Renal cortical epithelial cell (primary cell): Measurements from ENCODE around the gene RTN4R. TPM values are rescaled to one million over a fixed set of nuclear protein-coding genes. Genes with fewer than 3 reads are reported as not detected.

Experiments used
- DNase-seq: peaks from one replicate; pipeline ENCODE4 v3.0.0-alpha.2; 2011; ENCODE audit warnings: low read depth
- total RNA-seq: library from RNA; depleted of rRNA; stranded (reverse); fragments of >200 nt; gene quantifications from 2 replicates; pipeline ENCODE4 v1.2.3, GENCODE V29; 2014

The RTN4R gene
- total RNA-seq, 1 donor from 2014 or later, result 2.0 TPM

GRCh38 chr22:20242393-20243175 lies 25.5 kb downstream of the RTN4R start:
- DNase-seq, result no peak

DNA sequence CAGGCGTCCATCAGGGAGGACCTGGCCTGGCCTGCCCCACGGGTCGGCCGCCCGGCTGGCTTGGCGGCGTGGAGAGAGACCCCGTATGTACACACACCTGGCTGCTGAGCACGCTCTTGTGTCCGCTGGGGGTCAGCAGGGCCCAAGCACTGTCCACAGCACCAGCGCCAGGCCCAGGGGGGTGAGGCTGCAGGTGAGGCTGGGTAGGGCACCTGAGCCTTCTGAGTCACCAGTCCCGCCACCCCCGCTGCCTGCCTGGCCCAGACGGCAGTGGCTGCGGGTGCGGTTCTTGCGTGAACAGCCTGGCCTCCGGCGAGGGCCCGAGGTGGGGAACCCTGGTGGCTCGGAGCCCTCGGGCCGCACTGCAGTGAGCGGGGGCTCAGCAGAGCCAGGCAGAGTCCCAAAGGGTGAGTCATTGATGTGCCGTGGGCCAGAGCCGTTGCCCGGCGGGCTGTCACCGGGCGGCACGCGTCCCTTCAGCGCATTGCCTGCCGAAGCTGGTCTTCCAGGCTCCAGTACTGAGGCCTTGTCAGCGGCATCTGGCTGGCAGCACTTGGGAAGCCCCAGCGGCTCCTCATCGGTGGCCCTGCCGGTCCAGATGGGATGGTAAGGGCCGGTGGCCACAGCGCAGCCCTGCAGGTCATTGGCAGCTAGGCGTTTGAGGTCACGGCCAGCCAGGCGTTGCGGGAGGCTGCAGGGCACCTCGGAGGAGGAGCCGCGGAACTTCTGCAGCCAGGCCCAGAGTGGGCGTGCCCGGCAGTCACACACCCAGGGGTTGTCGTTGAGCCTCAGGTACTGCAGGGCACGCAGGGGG lies 26.3 kb downstream of the RTN4R start:
- no peak for DNase-seq

- no peak for DNase-seq
Measured at GRCh38 chr22:20240900-20241299, 27.2 kb downstream of the RTN4R start.

DNA sequence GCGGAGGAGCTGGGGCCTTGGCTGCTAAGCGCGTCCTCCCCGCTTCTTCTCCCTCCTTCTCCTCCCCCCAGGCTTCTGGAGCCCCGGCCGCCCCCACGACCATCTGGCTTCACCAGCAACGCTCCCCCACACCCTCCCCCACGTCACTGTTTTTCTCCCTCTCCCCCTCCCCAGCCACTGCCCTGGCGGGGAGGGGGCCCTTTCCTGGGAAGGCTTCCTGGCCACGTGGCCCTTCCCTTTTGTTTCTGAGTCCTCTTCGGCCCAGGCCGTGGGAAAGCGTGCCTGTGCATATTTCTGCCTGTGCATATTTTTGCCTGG lies 27.7 kb downstream of the RTN4R start:
- no peak for DNase-seq

DNA sequence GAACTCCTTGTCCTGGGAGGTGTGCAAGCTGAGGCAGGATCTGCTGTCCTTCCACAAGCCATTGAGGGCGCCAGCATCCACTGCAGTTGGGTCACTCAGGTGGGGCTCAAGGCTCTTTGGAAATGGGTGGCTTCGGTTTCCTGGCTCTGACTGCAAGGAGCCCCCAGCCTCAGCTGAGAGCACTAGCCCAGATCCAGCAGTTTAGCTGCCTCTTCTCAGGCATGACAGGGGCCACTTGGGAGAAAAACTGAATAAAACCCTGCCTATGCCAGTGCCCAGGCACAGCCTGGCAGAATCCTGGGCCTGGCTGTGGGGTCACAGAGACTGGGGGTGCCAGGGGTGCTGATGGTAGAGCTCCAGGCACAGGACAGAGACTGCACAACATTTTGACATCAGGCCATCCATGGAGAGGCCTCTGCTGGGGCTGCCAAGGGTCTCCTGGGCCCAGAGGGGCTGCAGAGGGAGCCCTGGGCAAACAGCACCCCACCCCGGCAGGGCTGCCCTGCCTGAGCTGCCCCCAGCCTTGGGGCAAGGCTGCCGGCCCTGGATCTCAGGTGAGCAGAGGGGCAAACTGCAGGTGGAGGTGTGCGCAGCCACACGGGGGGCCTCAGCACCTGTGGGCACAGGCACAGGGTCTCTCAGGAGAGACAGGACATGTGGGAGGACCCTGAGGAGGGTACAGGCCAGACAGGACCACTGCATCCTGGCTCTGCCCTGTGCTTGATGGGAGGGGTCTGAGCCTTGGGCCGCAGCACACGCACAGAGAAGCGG lies 28.3 kb downstream of the RTN4R start:
- DNase-seq, result no peak

DNA sequence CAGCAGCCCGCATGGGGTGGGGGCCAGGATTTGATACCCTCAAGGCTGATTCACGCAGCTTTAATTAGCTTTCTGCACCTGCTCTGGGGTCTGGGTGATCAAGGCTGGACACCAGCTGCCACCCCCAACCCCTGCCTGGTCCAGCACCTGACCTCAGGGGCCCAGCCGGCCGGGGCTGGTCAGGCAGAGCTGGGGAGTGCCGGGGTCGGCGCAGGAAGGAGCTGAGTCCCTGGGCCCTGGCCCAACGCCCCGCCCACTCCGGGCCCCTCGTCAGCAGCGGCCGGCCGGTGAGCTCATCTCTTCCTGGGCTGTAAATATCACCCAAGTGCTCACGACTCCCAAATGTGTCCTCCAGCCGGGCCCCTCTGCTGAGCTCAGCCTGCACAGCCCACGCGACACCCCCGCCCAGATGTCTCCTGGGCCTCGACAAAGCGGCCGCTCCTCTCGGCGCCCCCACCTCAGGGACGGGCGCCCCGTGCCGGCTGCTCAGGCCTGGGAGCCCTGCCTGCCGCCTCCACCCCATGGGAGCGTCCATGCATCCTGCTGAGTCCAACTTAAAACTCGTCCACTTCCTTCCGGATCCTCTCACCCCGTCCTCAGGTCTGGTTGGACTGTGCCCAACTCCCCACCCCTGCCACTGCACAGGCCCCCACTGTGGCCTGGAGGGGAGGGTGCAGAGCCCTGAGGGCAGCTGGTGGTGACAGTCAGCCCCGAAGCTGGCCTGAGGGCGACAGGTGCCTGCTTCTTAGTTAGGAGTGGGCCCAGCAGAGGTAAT lies 29.0 kb downstream of the RTN4R start:
- DNase-seq, result no peak

DNA sequence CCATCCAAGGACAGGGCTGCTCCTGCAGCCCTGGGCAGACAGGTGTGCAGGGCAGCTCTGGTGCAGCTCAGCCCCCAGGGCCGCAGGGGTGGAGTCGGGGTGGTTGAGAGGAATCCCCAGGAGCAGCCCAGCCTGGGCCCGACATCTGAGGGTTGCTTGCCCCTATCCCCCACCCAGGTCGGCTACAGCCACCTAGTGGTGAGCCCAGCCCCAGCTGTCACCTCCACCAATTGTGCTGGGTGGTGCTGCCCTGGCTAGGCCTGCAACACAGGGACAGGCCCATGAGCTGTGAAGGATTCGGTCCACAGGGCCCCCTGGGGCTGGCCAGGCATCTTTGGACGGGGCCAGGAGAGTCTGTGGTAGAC lies 29.6 kb downstream of the RTN4R start:
- no peak for DNase-seq

GRCh38 chr22:20237480-20238440 lies 30.4 kb downstream of the RTN4R start:
- no peak for DNase-seq

DNA sequence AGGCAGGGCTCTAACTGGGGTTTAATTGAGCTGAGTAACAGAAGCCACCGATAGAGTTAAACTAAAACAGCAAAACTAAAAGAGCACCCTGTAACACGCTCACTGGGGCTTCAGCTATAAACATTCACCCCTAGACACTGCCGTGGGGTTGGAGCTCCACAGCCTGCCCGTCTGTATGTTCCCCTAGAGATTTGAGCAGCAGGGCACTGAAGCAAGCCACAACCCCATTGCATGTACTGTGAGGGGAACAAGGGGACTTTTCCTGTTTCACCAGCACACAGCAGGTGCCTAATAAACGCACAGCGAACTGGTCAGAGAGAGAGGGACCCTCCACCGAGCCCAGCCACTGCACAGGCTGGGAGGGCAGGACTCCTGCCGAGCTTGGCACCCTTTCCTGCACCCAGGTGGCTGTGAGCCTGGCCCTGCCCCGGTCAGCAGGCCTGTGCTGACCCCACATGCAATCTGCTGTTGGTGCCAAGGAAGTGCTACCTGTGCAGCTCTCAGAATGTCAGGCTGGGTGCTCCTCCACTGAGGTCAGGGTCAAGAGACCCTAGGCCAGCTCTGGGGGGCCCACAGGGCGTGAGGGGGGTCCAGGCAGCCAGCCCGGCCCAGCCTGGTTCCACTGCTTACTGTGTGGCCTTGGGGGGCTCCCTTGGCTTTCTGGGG lies 31.9 kb downstream of the RTN4R start:
- no peak for DNase-seq

GRCh38 chr22:20235389-20235991 lies 32.6 kb downstream of the RTN4R start:
- no peak for DNase-seq

- no peak for DNase-seq
Measured at GRCh38 chr22:20234760-20235388, 33.2 kb downstream of the RTN4R start.

- no peak for DNase-seq
Measured at GRCh38 chr22:20234314-20234682, 33.8 kb downstream of the RTN4R start.

DNA sequence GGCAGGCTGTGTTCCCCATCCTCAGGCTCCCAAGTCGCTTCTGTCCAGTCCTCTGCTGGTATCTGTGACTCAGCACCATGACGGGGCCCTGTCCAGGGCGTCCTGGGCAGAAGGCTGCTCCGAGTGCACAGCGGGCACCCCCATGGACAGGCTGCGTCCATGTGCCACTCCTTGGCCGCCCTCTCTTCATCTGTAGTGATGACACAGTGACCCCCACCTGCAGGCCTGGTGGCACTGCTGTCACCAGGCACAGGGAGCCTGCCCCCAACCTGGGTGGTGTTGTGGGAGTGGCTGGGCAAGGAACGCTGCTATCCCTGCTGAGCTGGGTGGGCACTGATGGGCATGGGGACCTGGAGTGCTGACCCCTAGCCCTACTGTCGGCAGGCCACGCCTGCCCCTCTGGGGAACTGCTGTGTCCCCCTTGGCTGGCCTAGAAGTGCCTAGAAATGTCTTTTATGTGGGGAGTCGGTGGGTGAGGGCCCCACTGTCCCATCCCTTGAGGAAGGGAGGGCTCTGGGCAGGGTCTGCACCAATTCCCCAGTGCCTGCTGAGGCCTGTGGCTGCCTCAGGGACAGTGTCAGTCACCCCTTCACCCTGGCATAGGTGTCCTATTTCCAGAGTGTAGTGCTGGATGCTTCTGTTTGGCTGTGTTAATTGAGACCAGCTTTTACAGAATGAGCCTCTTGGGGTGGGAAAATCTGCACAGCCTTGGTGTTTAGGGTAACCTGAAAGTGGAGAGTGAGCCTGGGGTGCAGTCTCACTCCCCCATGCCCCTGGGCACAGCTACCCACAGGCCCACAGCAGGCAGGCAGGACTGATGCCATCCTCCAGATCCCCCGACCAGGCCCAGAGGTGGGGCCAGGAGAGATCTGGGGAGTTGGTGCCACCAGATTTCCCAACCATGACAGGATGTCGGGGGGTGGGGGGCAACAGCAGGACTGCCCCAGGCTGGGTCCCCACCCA lies 34.5 kb downstream of the RTN4R start:
- no peak for DNase-seq

DNA sequence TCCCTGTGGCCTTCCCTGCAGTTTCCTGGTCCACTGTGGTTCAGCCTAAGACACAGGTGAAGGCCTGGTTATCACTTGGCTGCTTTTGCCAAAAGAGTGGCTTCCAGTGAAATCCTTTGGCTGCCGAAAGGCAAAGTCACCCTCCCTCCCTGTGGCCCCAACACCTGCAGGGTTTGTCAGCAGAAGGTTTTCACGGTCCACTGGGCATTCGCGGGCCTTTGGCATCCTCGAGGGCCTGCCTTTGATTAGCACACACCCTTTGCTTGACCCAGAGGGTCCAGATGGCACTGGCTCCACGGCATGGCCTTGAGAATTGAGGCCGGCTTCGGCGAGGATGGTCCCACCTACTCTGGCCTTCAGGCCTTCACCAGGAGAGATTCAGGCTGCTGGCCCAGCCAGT lies 35.3 kb downstream of the RTN4R start:
- no peak for DNase-seq

DNA sequence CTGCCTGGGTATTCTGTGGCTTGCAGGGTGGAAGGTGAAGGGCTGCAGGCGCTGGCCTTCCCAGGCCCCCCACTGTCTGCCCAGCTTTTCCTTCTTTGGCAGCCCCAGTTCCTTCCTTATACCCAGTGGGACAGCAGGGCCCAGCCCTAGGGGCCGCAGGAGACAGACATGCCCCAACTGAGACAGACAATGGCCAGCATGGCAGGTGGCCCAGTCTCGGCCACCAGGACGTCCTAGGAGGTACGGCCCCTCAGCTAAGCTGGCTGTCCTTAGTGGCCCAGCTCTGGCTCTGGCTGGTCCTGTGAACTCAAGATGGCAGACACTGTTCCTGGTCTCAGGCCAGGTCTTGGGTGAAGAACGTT lies 35.9 kb downstream of the RTN4R start:
- DNase-seq, result no peak

GRCh38 chr22:20231514-20232236 lies 36.4 kb downstream of the RTN4R start:
- no peak for DNase-seq

DNA sequence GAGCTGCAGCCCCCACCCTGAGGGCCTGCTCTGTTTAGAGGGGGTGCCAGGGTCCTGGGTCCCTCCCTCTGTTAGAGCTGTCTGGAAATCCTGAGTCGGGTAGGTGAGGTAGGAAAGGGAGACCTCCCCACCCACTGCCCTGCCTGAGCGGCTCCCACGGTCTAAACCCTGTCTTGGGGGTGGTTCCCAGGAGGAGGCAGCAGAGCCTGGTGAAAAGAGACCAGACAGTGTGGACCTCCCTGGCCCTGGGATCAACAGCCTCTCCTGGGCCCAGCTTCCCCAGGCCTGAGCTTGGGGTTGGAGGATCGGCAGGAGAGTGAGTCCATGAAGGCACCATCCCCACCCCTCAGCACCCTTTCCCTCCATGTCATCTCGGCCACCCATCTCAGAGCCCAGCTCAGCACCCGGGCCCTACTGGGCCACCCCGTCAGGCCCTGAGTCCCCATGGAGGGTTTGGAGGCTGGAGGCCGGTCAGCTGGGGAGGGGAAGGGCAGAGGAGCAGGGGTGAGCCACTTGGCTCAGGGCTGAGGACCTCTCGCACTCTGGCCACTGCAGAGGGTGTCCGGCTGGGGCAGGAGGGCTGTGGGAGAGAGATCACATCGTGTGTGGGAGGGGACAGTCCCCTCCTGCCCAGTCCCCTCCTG lies 37.2 kb downstream of the RTN4R start:
- DNase-seq, result no peak
